GM23338 (cell line): Measurements from ENCODE around the gene NPC1. TPM values are rescaled to one million over a fixed set of nuclear protein-coding genes. Genes with fewer than 3 reads are reported as not detected.

Experiments
- ATAC-seq: fragments of 200-7000 bp; cut with Tn5 transposase; 3 replicates; pipeline ENCODE4 v1.9.1; 2020
- DNase-seq: peaks from one replicate; pipeline ENCODE4 v3.0.0-alpha.2; 2015; ENCODE audit warnings: low spot score
- H2AFZ ChIP-seq: fragments of 200-600 bp; sonication (generic); 2 replicates; pipeline ENCODE4 v1.8.0; 2016; ENCODE audit warnings: antibody characterized with exemption, mild to moderate bottlenecking, moderate library complexity
- H3F3A ChIP-seq: fragments of 200-600 bp; sonication (generic); replicated peaks from 2 replicates; pipeline ENCODE4 v1.8.0; 2017; ENCODE audit warnings: antibody characterized with exemption, mixed run types, low read depth
- H3K27ac ChIP-seq: fragments of 200-600 bp; sonication (generic); 2 replicates; pipeline ENCODE4 v1.6.1; 2016; ENCODE audit warnings: low read depth
- H3K27me3 ChIP-seq: fragments of 200-600 bp; sonication (generic); 2 replicates; pipeline ENCODE4 v1.8.0; 2016; ENCODE audit warnings: mild to moderate bottlenecking, mixed run types, moderate library complexity; ENCODE audit not compliant: insufficient read depth
- H3K36me3 ChIP-seq: fragments of 200-600 bp; sonication (generic); 2 replicates; pipeline ENCODE4 v1.8.0; 2016; ENCODE audit warnings: mild to moderate bottlenecking; ENCODE audit not compliant: insufficient read depth
- H3K4me1 ChIP-seq: fragments of 200-600 bp; sonication (generic); 2 replicates; pipeline ENCODE4 v1.8.0; 2016; ENCODE audit warnings: mild to moderate bottlenecking, moderate library complexity; ENCODE audit not compliant: insufficient read depth
- H3K4me2 ChIP-seq: fragments of 200-600 bp; sonication (generic); 2 replicates; pipeline ENCODE4 v1.7.1; 2017; ENCODE audit warnings: mixed run types
- H3K4me3 ChIP-seq: fragments of 200-600 bp; sonication (generic); 2 replicates; pipeline ENCODE4 v1.6.1; 2016; ENCODE audit warnings: mixed run types
- H3K79me2 ChIP-seq: fragments of 200-600 bp; sonication (generic); replicated peaks from 2 replicates; pipeline ENCODE4 v1.8.0; 2017; ENCODE audit warnings: mild to moderate bottlenecking; ENCODE audit not compliant: insufficient read depth
- H3K9me2 ChIP-seq: fragments of 200-600 bp; sonication (generic); 2 replicates; pipeline ENCODE4 v1.8.0; 2017; ENCODE audit not compliant: insufficient read depth
- H4K20me1 ChIP-seq: fragments of 200-600 bp; sonication (generic); replicated peaks from 2 replicates; pipeline ENCODE4 v1.8.0; 2017; ENCODE audit warnings: mild to moderate bottlenecking; ENCODE audit not compliant: insufficient read depth
- H3K27ac Mint-ChIP-seq: 2 replicates; pipeline ENCODE4 v1.8.0; 2020; ENCODE audit warnings: inconsistent platforms, mild to moderate bottlenecking, moderate library complexity, mixed read lengths
- H3K27me3 Mint-ChIP-seq: 3 replicates; pipeline ENCODE4 v1.8.0; 2022; ENCODE audit warnings: low read depth, mild to moderate bottlenecking, moderate library complexity, mixed read lengths, inconsistent platforms; ENCODE audit not compliant: insufficient read depth, poor library complexity
- H3K36me3 Mint-ChIP-seq: 3 replicates; pipeline ENCODE4 v1.8.0; 2021; ENCODE audit warnings: low read depth, mild to moderate bottlenecking, inconsistent platforms, moderate library complexity, mixed read lengths
- H3K4me1 Mint-ChIP-seq: 3 replicates; pipeline ENCODE4 v1.8.0; 2020; ENCODE audit warnings: mild to moderate bottlenecking, inconsistent platforms, mixed read lengths
- H3K4me3 Mint-ChIP-seq: 3 replicates; pipeline ENCODE4 v1.8.0; 2021; ENCODE audit warnings: moderate library complexity, mild to moderate bottlenecking, inconsistent platforms, mixed read lengths
- H3K9me3 Mint-ChIP-seq: 3 replicates; pipeline ENCODE4 v1.8.0; 2020; ENCODE audit warnings: moderate library complexity, mild to moderate bottlenecking, inconsistent platforms, mixed read lengths
- CREB1 ChIP-seq: fragments of 250-450 bp; sonication (Bioruptor Pico); IDR thresholded peaks from 2 replicates; pipeline ENCODE4 v1.5.0; 2020; ENCODE audit warnings: low read depth, mild to moderate bottlenecking, moderate library complexity
- CTCF ChIP-seq, 2 experiments: fragments of 200-600 bp in 1 of 2; sonication (generic) in 1 of 2; conservative IDR thresholded peaks; 2 replicates each; pipeline versions ENCODE4 v1.5.1 to v1.6.1; 2016 to 2017; ENCODE audit warnings: antibody characterized with exemption in 2 of 2, low read depth in 2 of 2, mild to moderate bottlenecking in 2 of 2, moderate library complexity in 1 of 2
- EZH2 ChIP-seq: fragments of 200-600 bp; sonication (generic); IDR thresholded peaks from one replicate; pipeline ENCODE4 v1.8.0; 2017; ENCODE audit warnings: antibody characterized with exemption, mild to moderate bottlenecking, low read depth; ENCODE audit not compliant: unreplicated experiment
- EZH2phosphoT487 ChIP-seq: fragments of 200-600 bp; sonication (generic); IDR thresholded peaks from one replicate; pipeline ENCODE4 v1.8.1; 2018; ENCODE audit warnings: antibody characterized with exemption; ENCODE audit not compliant: unreplicated experiment
- JUNB ChIP-seq: IDR thresholded peaks from one replicate; pipeline ENCODE4 v1.6.1; 2016; ENCODE audit warnings: antibody characterized with exemption; ENCODE audit not compliant: unreplicated experiment
- NANOG ChIP-seq: IDR thresholded peaks from 2 replicates; pipeline ENCODE4 v1.6.1; 2016; ENCODE audit warnings: antibody characterized with exemption, borderline replicate concordance
- POLR2AphosphoS5 ChIP-seq: IDR thresholded peaks from 2 replicates; pipeline ENCODE4 v1.6.1; 2016; ENCODE audit warnings: antibody characterized with exemption, low read depth
- REST ChIP-seq: IDR thresholded peaks from one replicate; pipeline ENCODE4 v1.6.1; 2018; ENCODE audit warnings: antibody characterized with exemption; ENCODE audit not compliant: unreplicated experiment
- STAT1 ChIP-seq: IDR thresholded peaks from one replicate; pipeline ENCODE4 v1.6.1; 2016; ENCODE audit warnings: antibody characterized with exemption; ENCODE audit not compliant: unreplicated experiment
- ZNF114 ChIP-seq: fragments of 250-450 bp; sonication (Bioruptor Pico); IDR thresholded peaks from 2 replicates; pipeline ENCODE4 v1.5.0; 2020; ENCODE audit warnings: mild to moderate bottlenecking, moderate library complexity
- polyA plus RNA-seq: library from polyadenylated mRNA; unstranded; fragments of >200 nt; fragmentation: Nextera tagmentation; extraction: Ambion mirVana; gene quantifications from 2 replicates; pipeline ENCODE4 v1.2.1, GENCODE V29; 2016
- total RNA-seq: library from RNA; depleted of rRNA; stranded (reverse); fragments of >200 nt; shearing (Covaris generic); gene quantifications from 2 replicates; pipeline ENCODE4 v1.2.3, GENCODE V29; 2014

NPC1 gene
- total and polyA plus RNA-seq, 2 experiments from 2014 or later: 18.4 to 45.1 TPM

GRCh38 chr18:23592911-23593310 is 6.6 kb upstream of the NPC1 start:
- Histone ChIP-seq H3K9me2 (0 out of 2 replicates have a peak, but pooled peaks cover 4% of the 10 kb centered on the region), H3K36me3 (no peaks in the 10 kb centered on the region), H2AFZ (no peak overlapping the region), H3F3A (no peaks in the 10 kb centered on the region), H3K27ac (no peak overlapping the region), H3K4me3 (no peak overlapping the region), H3K27me3 (no peaks in the 10 kb centered on the region), H4K20me1 (no peaks in the 10 kb centered on the region), H3K79me2 (no peaks in the 10 kb centered on the region), H3K4me2 (no peak overlapping the region), H3K4me1 (peaks cover 9% of the 10 kb centered on the region; the same call in 1 of the 2 replicates)
- Mint-ChIP-seq H3K4me1 (no peaks in the 10 kb centered on the region), H3K27me3 (no peaks in the 10 kb centered on the region), H3K27ac (no peak overlapping the region), H3K4me3 (no peak overlapping the region), H3K36me3 (no peaks in the 10 kb centered on the region), H3K9me3 (peaks cover 3% of the 10 kb centered on the region; the same call in 1 of the 3 replicates)
- TF ChIP-seq NANOG (no peak), REST (no peak), CTCF (conservative IDR thresholded peaks at IDR 0.05; ENCODE audit: low read depth in 2 of 2) (no peak), STAT1 (no peak), JUNB (no peak), EZH2 (no peak)
- ATAC-seq (no peak), DNase-seq (no peak)

GRCh38 chr18:23591011-23591410 is 4.7 kb upstream of the NPC1 start:
- Histone ChIP-seq H3K27me3 (no peaks in the 10 kb centered on the region; the same call in 1 of the 2 replicates), H2AFZ (0 out of 2 replicates have a peak overlapping the region, but pooled peaks have one; percentile 69), H3K4me1 (peaks cover 9% of the 10 kb centered on the region; the same call in 1 of the 2 replicates), H3K79me2 (no peaks in the 10 kb centered on the region; the same call in 1 of the 2 replicates), H3K4me2 (no peak overlapping the region), H3F3A (peaks cover under 1% of the 10 kb centered on the region; the same call in 1 of the 2 replicates), H3K27ac (no peak overlapping the region), H3K36me3 (no peaks in the 10 kb centered on the region), H3K4me3 (no peak overlapping the region), H4K20me1 (no peaks in the 10 kb centered on the region), H3K9me2 (0 out of 2 replicates have a peak, but pooled peaks cover 4% of the 10 kb centered on the region)
- Mint-ChIP-seq H3K9me3 (no peaks in the 10 kb centered on the region; the same call in 2 of the 3 replicates), H3K27ac (no peak overlapping the region), H3K36me3 (no peaks in the 10 kb centered on the region), H3K4me1 (peaks cover 5% of the 10 kb centered on the region; the same call in 2 of the 3 replicates), H3K4me3 (no peak overlapping the region), H3K27me3 (peaks cover 8% of the 10 kb centered on the region)
- ATAC-seq: no peak
- DNase-seq: no peak
- no peak for TF ChIP-seq CTCF (conservative IDR thresholded peaks at IDR 0.05; ENCODE audit: low read depth in 2 of 2)
- TF ChIP-seq POLR2AphosphoS5: no peak
- TF ChIP-seq ZNF114: no peak
- TF ChIP-seq NANOG: no peak
- TF ChIP-seq REST: no peak
- no peak for TF ChIP-seq CREB1 (CRISPR knock-in tag)
- TF ChIP-seq EZH2phosphoT487: no peak
